Panc1 (cell line): ENCODE measurements around the gene SH3BP5L.

Experiments used
- CTCF ChIP-seq: fragments of 450-650 bp; IDR thresholded peaks from 2 replicates; pipeline ENCODE4 v1.5.1; 2017; ENCODE audit warnings: mild to moderate bottlenecking
- POLR2AphosphoS5 ChIP-seq: IDR thresholded peaks from 2 replicates; pipeline ENCODE4 v1.6.1; 2012; ENCODE audit warnings: mild to moderate bottlenecking, low read depth, low read length, moderate library complexity
- REST ChIP-seq, 2 experiments: IDR thresholded peaks; 2 replicates each; pipeline ENCODE4 v1.6.1; 2011 to 2012; ENCODE audit warnings: low read depth in 2 of 2, control low read depth in 1 of 2, low read length in 1 of 2, mild to moderate bottlenecking in 1 of 2, moderate library complexity in 1 of 2; ENCODE audit not compliant: insufficient read depth in 1 of 2
- SIN3A ChIP-seq: IDR thresholded peaks from 2 replicates; pipeline ENCODE4 v1.6.1; 2012; ENCODE audit warnings: low read depth, mild to moderate bottlenecking, low read length, moderate library complexity, borderline replicate concordance; ENCODE audit not compliant: insufficient read depth
- TCF7L2 ChIP-seq: IDR thresholded peaks from 2 replicates; pipeline ENCODE4 v1.6.1; 2011; ENCODE audit warnings: mild to moderate bottlenecking, low read depth, low read length, inconsistent platforms

- no peak for TF ChIP-seq SIN3A
- TF ChIP-seq CTCF: no peak
- no peak for TF ChIP-seq POLR2AphosphoS5
- TF ChIP-seq TCF7L2: no peak
- no peak for TF ChIP-seq REST (IDR thresholded peaks at IDR 0.05; ENCODE audit: insufficient read depth in 1 of 2, low read depth in 2 of 2, low read length in 1 of 2)
Measured at GRCh38 chr1:248839168-248839555, 13.4 kb upstream of the SH3BP5L start.
